ENCODE measurements around the gene FST. TPM values are rescaled to one million over a fixed set of nuclear protein-coding genes. Genes with fewer than 3 reads are reported as not detected.
A peak's percentile ranks its signal among the peaks of the same experiment; 100 is the strongest.

Gene FST
- polyA plus RNA-seq, 1 of the 3 experiments (the other 2 are of a cell fraction) = 157 TPM

- ChIA-PET POLR2A (no interaction called here), CTCF (no interaction called here)
- Histone ChIP-seq H2AFZ (ENCODE audit: low read depth) (peak overlapping the region; percentile 75), H3K4me3 (ENCODE audit: low read depth in 2 of 2, low read length in 1 of 2) (peak overlapping the region; percentile 41 to 65; a peak in 3 of 4 replicates), H3K9me2 (no peaks in the 10 kb centered on the region), H3K79me2 (ENCODE audit: insufficient read depth) (peaks cover 41% of the 10 kb centered on the region), H3K9me3 (no peaks in the 10 kb centered on the region; the same call in 1 of the 2 replicates), H3K27me3 (ENCODE audit: insufficient read depth) (no peaks in the 10 kb centered on the region), H3K4me2 (peak overlapping the region; percentile 72), H3K27ac (ENCODE audit: low read depth in 2 of 2, low read length in 1 of 2) (peak overlapping the region; percentile 91 to 99), H3K4me1 (ENCODE audit: control insufficient read depth in 1 of 2, insufficient read depth in 2 of 2, low read depth in 1 of 2, low read length in 1 of 2) (peaks cover 0 to 9% of the 10 kb centered on the region in 2 experiments; a peak in 3 of 4 replicates), H4K20me1 (ENCODE audit: insufficient read depth) (no peaks in the 10 kb centered on the region), H3K9ac (peak overlapping the region; percentile 87), H3K36me3 (replicated peaks in 1 of 2; ENCODE audit: control insufficient read depth in 1 of 2, insufficient read depth in 2 of 2, low read length in 1 of 2) (peaks cover 2 to 17% of the 10 kb centered on the region in 2 experiments), H3F3A (replicated peaks; ENCODE audit: insufficient read depth) (peaks cover 48% of the 10 kb centered on the region)
- no peak for DNase-seq
- TF ChIP-seq ZBTB33 (IDR thresholded peaks at IDR 0.05; ENCODE audit: borderline replicate concordance, low read depth) (peak; percentile 64; the same call in 1 of the 2 replicates), USF2 (IDR thresholded peaks at IDR 0.05; ENCODE audit: borderline replicate concordance, low read depth, low read length) (no peak), TCF12 (IDR thresholded peaks at IDR 0.05) (peak; percentile 85), FOXM1 (IDR thresholded peaks at IDR 0.05; ENCODE audit: low read depth) (no peak), EZH2phosphoT487 (IDR thresholded peaks at IDR 0.05; ENCODE audit: borderline replicate concordance, low read depth) (no peak), EP300 (IDR thresholded peaks at IDR 0.05; ENCODE audit: borderline replicate concordance in 1 of 2, low read depth in 1 of 2, low read length in 1 of 2) (peak in 1 of 2 experiments; percentile 89; a peak in 2 of 4 replicates), RCOR1 (IDR thresholded peaks at IDR 0.05; ENCODE audit: low read length) (no peak), MXI1 (IDR thresholded peaks at IDR 0.05; ENCODE audit: low read depth, low read length) (no peak), GATA2 (CRISPR knock-in tag; IDR thresholded peaks at IDR 0.05) (no peak), CHD2 (IDR thresholded peaks at IDR 0.05; ENCODE audit: low read length, partially characterized antibody) (no peak), RAD21 (IDR thresholded peaks at IDR 0.05; ENCODE audit: low read length) (no peak), FOSL2 (IDR thresholded peaks at IDR 0.05; ENCODE audit: borderline replicate concordance, low read depth) (peak; percentile 70), GABPA (IDR thresholded peaks at IDR 0.05; ENCODE audit: low read depth) (no peak), JUND (IDR thresholded peaks at IDR 0.05) (peak; percentile 71), YY1 (IDR thresholded peaks at IDR 0.05; ENCODE audit: low read depth) (no peak; the same call in 1 of the 2 replicates), NRF1 (IDR thresholded peaks at IDR 0.05; ENCODE audit: low read depth, low read length) (no peak), TAF1 (IDR thresholded peaks at IDR 0.05; ENCODE audit: borderline replicate concordance, low read depth, low read length) (peak; percentile 82), USF1 (IDR thresholded peaks at IDR 0.05; ENCODE audit: borderline replicate concordance, low read depth) (no peak), SMC3 (IDR thresholded peaks at IDR 0.05; ENCODE audit: low read depth, low read length) (no peak), MAX (IDR thresholded peaks at IDR 0.05; ENCODE audit: low read depth) (peak; percentile 88), REST (IDR thresholded peaks at IDR 0.05; ENCODE audit: low read depth, low read length) (peak; percentile 45; the same call in 1 of the 2 replicates), SIN3A (IDR thresholded peaks at IDR 0.05; ENCODE audit: borderline replicate concordance, low read depth, low read length) (peak; percentile 77; the same call in 1 of the 2 replicates), RFX5 (IDR thresholded peaks at IDR 0.05; ENCODE audit: low read length) (no peak), CTCF (IDR thresholded peaks at IDR 0.05) (no peak), ELF1 (IDR thresholded peaks at IDR 0.05) (no peak), NFIC (IDR thresholded peaks at IDR 0.05; ENCODE audit: borderline replicate concordance) (peak; percentile 88)
Measured at GRCh38 chr5:53490747-53491146, 10.3 kb downstream of the FST start.
